Endothelial cell of umbilical vein (primary cell): Measurements from ENCODE around the gene SMR3A.

Source experiments
- EZH2 ChIP-seq: IDR thresholded peaks from 2 replicates; pipeline ENCODE4 v1.6.1; 2012; ENCODE audit warnings: borderline replicate concordance, low read depth, mild to moderate bottlenecking, moderate library complexity, low read length, inconsistent platforms; ENCODE audit not compliant: severe bottlenecking
- POLR2A ChIP-seq: IDR thresholded peaks from 2 replicates; pipeline ENCODE4 v1.6.1; 2012; ENCODE audit warnings: low read depth, mild to moderate bottlenecking, control low read depth, low read length
- POLR2AphosphoS5 ChIP-seq: IDR thresholded peaks from 2 replicates; pipeline ENCODE4 v1.6.1; 2012; ENCODE audit warnings: low read depth, mild to moderate bottlenecking, control low read depth, low read length, moderate library complexity; ENCODE audit not compliant: insufficient read depth
- TF ChIP-seq, protein P1 (sequence below), 2 donors: IDR thresholded peaks; 1 replicate in 1 of 2; 2 replicates in 1 of 2; pipeline ENCODE4 v1.5.1; 2011; ENCODE audit warnings: low read length in 2 of 2, mild to moderate bottlenecking in 2 of 2, moderate library complexity in 2 of 2, control low read depth in 1 of 2, inconsistent platforms in 1 of 2, low read depth in 1 of 2; ENCODE audit not compliant: insufficient read depth in 1 of 2; ENCODE audit errors: extremely low read depth in 1 of 2

DNA sequence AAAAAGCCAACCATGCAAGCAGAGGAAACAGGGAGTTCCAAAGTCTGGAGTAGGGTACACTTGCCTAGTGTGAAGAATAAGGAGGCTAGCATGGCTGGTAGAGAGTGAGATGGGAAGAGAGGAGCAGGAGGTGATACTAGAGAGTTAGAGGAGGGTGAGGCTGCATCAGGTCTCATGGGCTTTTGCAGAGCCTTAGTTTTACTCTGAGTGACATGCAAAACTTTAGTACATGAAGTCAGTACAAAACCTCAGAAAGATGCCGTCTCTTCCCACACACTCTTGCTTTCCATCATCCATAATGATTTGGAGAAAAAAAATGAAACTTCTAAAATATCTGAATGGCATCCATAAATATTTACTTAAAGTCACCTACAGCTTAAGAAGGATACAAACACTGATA is 42.2 kb downstream of the SMR3A start:
- TF ChIP-seq, protein P1, sequence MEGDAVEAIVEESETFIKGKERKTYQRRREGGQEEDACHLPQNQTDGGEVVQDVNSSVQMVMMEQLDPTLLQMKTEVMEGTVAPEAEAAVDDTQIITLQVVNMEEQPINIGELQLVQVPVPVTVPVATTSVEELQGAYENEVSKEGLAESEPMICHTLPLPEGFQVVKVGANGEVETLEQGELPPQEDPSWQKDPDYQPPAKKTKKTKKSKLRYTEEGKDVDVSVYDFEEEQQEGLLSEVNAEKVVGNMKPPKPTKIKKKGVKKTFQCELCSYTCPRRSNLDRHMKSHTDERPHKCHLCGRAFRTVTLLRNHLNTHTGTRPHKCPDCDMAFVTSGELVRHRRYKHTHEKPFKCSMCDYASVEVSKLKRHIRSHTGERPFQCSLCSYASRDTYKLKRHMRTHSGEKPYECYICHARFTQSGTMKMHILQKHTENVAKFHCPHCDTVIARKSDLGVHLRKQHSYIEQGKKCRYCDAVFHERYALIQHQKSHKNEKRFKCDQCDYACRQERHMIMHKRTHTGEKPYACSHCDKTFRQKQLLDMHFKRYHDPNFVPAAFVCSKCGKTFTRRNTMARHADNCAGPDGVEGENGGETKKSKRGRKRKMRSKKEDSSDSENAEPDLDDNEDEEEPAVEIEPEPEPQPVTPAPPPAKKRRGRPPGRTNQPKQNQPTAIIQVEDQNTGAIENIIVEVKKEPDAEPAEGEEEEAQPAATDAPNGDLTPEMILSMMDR (IDR thresholded peaks at IDR 0.05; ENCODE audit: extremely low read depth in 1 of 2, insufficient read depth in 1 of 2, low read depth in 1 of 2, low read length in 2 of 2) = no peak
- no peak for TF ChIP-seq POLR2A
- no peak for TF ChIP-seq POLR2AphosphoS5
- no peak for TF ChIP-seq EZH2
